OCI-LY7 (cell line): Measurements from ENCODE around the gene MTM1. TPM values are rescaled to one million over a fixed set of nuclear protein-coding genes. Genes with fewer than 3 reads are reported as not detected.

Experiments used
- BruUV-seq: library from RNA; stranded (reverse); fragments of 400-500 nt; replicated peaks from 2 replicates; lab custom pipeline; 2021; lab: Mats Ljungman, UMichigan
- CTCF ChIA-PET: fragments of 300-600 bp; sonication (Branson Sonifier 250); formaldehyde crosslinking; loops from one replicate; lab custom pipeline; 2022; ENCODE audit warnings: antibody characterized with exemption; ENCODE audit not compliant: unreplicated experiment; lab: Charles Lee
- POLR2A ChIA-PET: fragments of 300-600 bp; sonication (Branson Sonifier 250); formaldehyde crosslinking; loops from one replicate; lab custom pipeline; 2022; ENCODE audit warnings: antibody characterized with exemption; lab: Charles Lee
- DNase-seq: peaks from one replicate; pipeline ENCODE4 v3.0.0-alpha.2; 2015; ENCODE audit warnings: low spot score
- H2AFZ ChIP-seq: fragments of 200-600 bp; sonication (generic), shearing (Covaris generic); 2 replicates; pipeline ENCODE4 v1.6.1; 2014; ENCODE audit warnings: mild to moderate bottlenecking, antibody characterized with exemption, low read length, moderate library complexity
- H3K27ac ChIP-seq: fragments of 200-600 bp; sonication (generic); 2 replicates; pipeline ENCODE4 v1.5.1; 2014; ENCODE audit warnings: mixed run types, low read depth, mild to moderate bottlenecking, moderate library complexity, low read length, inconsistent platforms; ENCODE audit not compliant: poor library complexity, severe bottlenecking
- H3K36me3 ChIP-seq: fragments of 200-600 bp; sonication (generic); 2 replicates; pipeline ENCODE4 v1.6.1; 2014; ENCODE audit warnings: mild to moderate bottlenecking, antibody characterized with exemption, low read length, moderate library complexity, mixed read lengths; ENCODE audit not compliant: insufficient read depth
- H3K4me1 ChIP-seq: fragments of 200-600 bp; sonication (generic); 2 replicates; pipeline ENCODE4 v1.5.1; 2014; ENCODE audit warnings: mild to moderate bottlenecking, low read length; ENCODE audit not compliant: insufficient read depth, poor library complexity, severe bottlenecking
- H3K4me2 ChIP-seq: fragments of 200-600 bp; sonication (generic); 2 replicates; pipeline ENCODE4 v1.6.1; 2014; ENCODE audit warnings: mild to moderate bottlenecking, low read length
- H3K4me3 ChIP-seq: fragments of 200-600 bp; sonication (generic); 2 replicates; pipeline ENCODE4 v1.5.1; 2014; ENCODE audit warnings: mild to moderate bottlenecking, low read depth, low read length; ENCODE audit not compliant: poor library complexity, severe bottlenecking
- H3K79me2 ChIP-seq: fragments of 200-600 bp; sonication (generic); 2 replicates; pipeline ENCODE4 v1.6.1; 2016; ENCODE audit warnings: low read depth, mild to moderate bottlenecking, low read length, moderate library complexity, mixed read lengths; ENCODE audit not compliant: insufficient read depth
- H3K9me2 ChIP-seq: fragments of 200-600 bp; sonication (generic); 2 replicates; pipeline ENCODE4 v1.6.1; 2016; ENCODE audit warnings: mild to moderate bottlenecking, low read length, mixed read lengths; ENCODE audit not compliant: insufficient read depth
- H3K9me3 ChIP-seq: fragments of 200-600 bp; sonication (generic); 2 replicates; pipeline ENCODE4 v1.6.1; 2014; ENCODE audit warnings: mild to moderate bottlenecking, mixed run types, low read length, mixed read lengths
- H4K20me1 ChIP-seq: fragments of 200-600 bp; sonication (generic); 2 replicates; pipeline ENCODE4 v1.6.1; 2014; ENCODE audit warnings: mild to moderate bottlenecking, antibody characterized with exemption, low read length, moderate library complexity, mixed read lengths; ENCODE audit not compliant: insufficient read depth
- CTCF ChIP-seq: fragments of 200-600 bp; sonication (generic); conservative IDR thresholded peaks from 2 replicates; pipeline ENCODE4 v1.5.1; 2014; ENCODE audit warnings: mild to moderate bottlenecking, antibody characterized with exemption, low read length, moderate library complexity, mixed read lengths
- EZH2phosphoT487 ChIP-seq: fragments of 200-600 bp; sonication (generic); IDR thresholded peaks from 2 replicates; pipeline ENCODE4 v1.6.1; 2018; ENCODE audit warnings: low read depth, borderline replicate concordance, mild to moderate bottlenecking, mixed run types, antibody characterized with exemption, low read length, moderate library complexity, mixed read lengths
- intact Hi-C: fragments of 100-400 bp; cut with micrococcal nuclease; formaldehyde crosslinking; loops from one replicate; pipeline ENCODE4 v1.10.0; 2022; ENCODE audit not compliant: unreplicated experiment
- total RNA-seq, 2 experiments: library from RNA; depleted of rRNA in 1 of 2; stranded (reverse); fragments of >200 nt in 1 of 2; shearing (Covaris generic) in 1 of 2; gene quantifications; 2 replicates each; pipeline ENCODE4 v1.2.3, GENCODE V29; 2014 to 2022

MTM1 gene
- total RNA-seq, 2 experiments from 2014 or later = 6.0 to 19.7 TPM

DNA sequence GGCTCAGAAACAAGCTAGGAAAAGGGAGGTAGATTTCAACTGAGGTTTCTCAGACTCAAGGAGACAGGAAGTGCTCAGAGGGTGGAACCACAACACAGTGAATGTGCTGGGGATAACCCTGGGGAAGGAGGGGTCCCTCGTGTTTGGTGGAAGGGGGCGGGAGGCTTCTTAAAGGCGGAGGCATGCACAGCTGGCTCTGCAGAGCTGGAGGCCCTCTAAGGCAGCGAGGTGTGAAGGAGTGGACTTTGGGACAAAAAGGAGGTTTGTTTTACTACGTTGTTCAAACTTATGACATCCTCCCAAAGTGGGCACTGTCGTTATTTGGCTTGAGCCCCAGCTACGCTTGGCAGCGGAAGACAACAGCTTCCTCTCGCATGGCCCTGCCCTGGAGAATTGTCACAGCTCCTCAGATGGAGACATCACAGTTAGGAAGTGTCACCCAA lies 21.7 kb upstream of the MTM1 start:
- no peak for DNase-seq
- BruUV-seq = no TSS peak
- no peak for TF ChIP-seq EZH2phosphoT487
- no peak for TF ChIP-seq CTCF
- ChIA-PET POLR2A (interaction anchor here (0.7 kb wide), 1 partner anchor 99 kb away, joined by 3 read pairs; no protein-coding TSS in a partner anchor), CTCF (no interaction called here)
- Histone ChIP-seq H3K4me3 (no peak overlapping the region), H3K9me2 (no peaks in the 10 kb centered on the region), H3K79me2 (no peaks in the 10 kb centered on the region), H3K4me1 (no peaks in the 10 kb centered on the region), H3K27ac (no peak overlapping the region), H2AFZ (no peak overlapping the region), H3K9me3 (no peaks in the 10 kb centered on the region), H4K20me1 (no peaks in the 10 kb centered on the region), H3K4me2 (no peak overlapping the region), H3K36me3 (no peaks in the 10 kb centered on the region)
- intact Hi-C loops = no loop called here

DNA sequence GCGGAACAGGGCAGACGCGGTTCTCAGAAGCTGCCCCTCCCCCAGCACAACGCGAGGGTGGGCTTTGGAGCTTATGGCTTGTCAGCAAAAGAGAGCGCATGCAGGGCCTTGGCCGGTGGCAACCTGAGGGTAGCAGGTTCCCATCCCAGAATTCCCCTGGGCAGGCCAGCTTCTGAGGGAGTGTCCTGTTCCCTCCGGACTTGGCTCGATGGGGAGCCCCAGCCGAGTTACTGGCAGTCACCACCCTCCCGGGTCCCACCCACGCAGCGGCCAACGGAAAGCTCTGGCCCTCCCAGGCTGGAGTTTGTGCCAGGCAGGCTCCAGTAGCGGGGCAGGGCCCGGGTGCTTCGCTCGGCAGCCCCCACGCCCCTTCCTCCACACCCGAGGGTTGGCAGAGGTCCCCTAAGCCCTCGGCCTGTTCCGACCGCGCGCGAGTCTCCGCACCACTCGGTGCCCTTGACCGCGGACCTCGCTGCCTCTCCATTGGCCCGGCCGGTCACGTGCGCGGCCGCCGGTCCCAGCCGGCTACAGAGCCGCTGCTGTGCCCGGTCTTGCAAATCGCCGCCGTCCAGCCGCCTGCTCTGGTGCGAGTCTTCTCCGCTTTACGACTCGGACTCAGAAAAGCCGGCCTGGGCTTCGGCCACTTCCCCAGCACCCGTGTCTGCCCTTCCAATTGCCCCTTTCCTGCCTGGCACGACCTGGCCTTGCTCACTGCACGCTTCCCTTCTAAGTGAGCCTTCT lies 20.9 kb upstream of the MTM1 start:
- H3K9me3 ChIP-seq = no peaks in the 10 kb centered on the region
- H3K4me1 ChIP-seq = no peaks in the 10 kb centered on the region
- no peaks in the 10 kb centered on the region for H3K79me2 ChIP-seq
- H3K9me2 ChIP-seq = no peaks in the 10 kb centered on the region
- no peaks in the 10 kb centered on the region for H4K20me1 ChIP-seq
- no TSS peak for BruUV-seq
- intact Hi-C loops = no loop called here
- TF ChIP-seq EZH2phosphoT487 (no peak), CTCF (no peak)
- H3K4me2 ChIP-seq = no peak overlapping the region; the same call in 1 of the 2 replicates
- CTCF ChIA-PET = no interaction called here
- no peaks in the 10 kb centered on the region for H3K36me3 ChIP-seq
- H3K27ac ChIP-seq = no peak overlapping the region
- H2AFZ ChIP-seq = no peak overlapping the region
- no peak overlapping the region for H3K4me3 ChIP-seq
- DNase-seq = no peak
- POLR2A ChIA-PET = interaction anchor here (0.6 kb wide), 1 partner anchor 788 kb away, joined by 3 read pairs; no protein-coding TSS in a partner anchor

GRCh38 chrX:150548251-150548650 lies 20.2 kb upstream of the MTM1 start:
- Histone ChIP-seq H3K9me2 (no peaks in the 10 kb centered on the region), H3K9me3 (no peaks in the 10 kb centered on the region), H3K4me2 (no peak overlapping the region), H3K4me1 (no peaks in the 10 kb centered on the region), H3K27ac (no peak overlapping the region), H3K4me3 (no peak overlapping the region), H3K36me3 (no peaks in the 10 kb centered on the region), H3K79me2 (no peaks in the 10 kb centered on the region), H2AFZ (no peak overlapping the region), H4K20me1 (no peaks in the 10 kb centered on the region)
- TF ChIP-seq EZH2phosphoT487 = no peak
- no peak for TF ChIP-seq CTCF
- intact Hi-C loops = no loop called here
- ChIA-PET POLR2A (no interaction called here), CTCF (no interaction called here)
- no peak for DNase-seq
- no TSS peak for BruUV-seq
